Measurements from ENCODE around the gene ERMP1.

DNA sequence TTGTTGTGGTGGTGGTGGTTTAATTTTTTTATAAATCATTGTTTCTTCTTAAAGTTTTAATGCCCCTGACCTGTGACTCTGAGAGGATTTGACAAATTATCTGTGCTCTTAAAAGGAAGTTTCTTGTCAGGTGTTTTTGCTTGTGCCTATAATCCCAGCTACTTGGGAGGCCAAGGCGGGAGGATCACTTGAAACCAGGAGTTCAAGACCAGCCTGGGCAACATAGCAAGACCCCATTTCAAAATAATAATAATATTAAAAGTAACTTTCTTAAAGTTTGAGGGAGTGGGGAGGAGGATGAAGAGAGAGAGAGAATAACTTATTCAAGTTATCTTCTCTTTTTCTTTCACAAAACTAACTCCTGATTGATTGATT lies 12.2 kb upstream of the ERMP1 start:
- TF ChIP-seq, protein P1, sequence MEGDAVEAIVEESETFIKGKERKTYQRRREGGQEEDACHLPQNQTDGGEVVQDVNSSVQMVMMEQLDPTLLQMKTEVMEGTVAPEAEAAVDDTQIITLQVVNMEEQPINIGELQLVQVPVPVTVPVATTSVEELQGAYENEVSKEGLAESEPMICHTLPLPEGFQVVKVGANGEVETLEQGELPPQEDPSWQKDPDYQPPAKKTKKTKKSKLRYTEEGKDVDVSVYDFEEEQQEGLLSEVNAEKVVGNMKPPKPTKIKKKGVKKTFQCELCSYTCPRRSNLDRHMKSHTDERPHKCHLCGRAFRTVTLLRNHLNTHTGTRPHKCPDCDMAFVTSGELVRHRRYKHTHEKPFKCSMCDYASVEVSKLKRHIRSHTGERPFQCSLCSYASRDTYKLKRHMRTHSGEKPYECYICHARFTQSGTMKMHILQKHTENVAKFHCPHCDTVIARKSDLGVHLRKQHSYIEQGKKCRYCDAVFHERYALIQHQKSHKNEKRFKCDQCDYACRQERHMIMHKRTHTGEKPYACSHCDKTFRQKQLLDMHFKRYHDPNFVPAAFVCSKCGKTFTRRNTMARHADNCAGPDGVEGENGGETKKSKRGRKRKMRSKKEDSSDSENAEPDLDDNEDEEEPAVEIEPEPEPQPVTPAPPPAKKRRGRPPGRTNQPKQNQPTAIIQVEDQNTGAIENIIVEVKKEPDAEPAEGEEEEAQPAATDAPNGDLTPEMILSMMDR (IDR thresholded peaks at IDR 0.05; ENCODE audit: low read length), result no peak
- TF ChIP-seq EZH2 (optimal IDR thresholded peaks at IDR 0.05; ENCODE audit: low read depth, low read length), result no peak
- no peak for TF ChIP-seq EZH2phosphoT487 (IDR thresholded peaks at IDR 0.05; ENCODE audit: low read length)
